Activated CD8-positive, alpha-beta memory T cell treated with anti-CD3 and anti-CD28 coated beads, Interleukin-2, amount 10 ng/mL, durations not matched to agents 7 days and 5 days (primary cell): ENCODE measurements around the gene HHIP. TPM values are rescaled to one million over a fixed set of nuclear protein-coding genes. Genes with fewer than 3 reads are reported as not detected.

Source experiments
- ATAC-seq: fragments of 150-1000 bp; cut with Tn5 transposase; one replicate; pipeline ENCODE4 v1.10.0; 2021; ENCODE audit warnings: moderate library complexity
- CTCF ChIA-PET: fragments of 350-600 bp; sonication (Branson Sonifier 250); formaldehyde crosslinking; loops from one replicate; lab custom pipeline; 2021; ENCODE audit warnings: antibody characterized with exemption; lab: Charles Lee
- DNase-seq: peaks from one replicate; pipeline ENCODE4 v3.0.0-alpha.2; 2020
- H3K27ac Mint-ChIP-seq: one replicate; pipeline ENCODE4 v1.8.0; 2021; ENCODE audit warnings: mild to moderate bottlenecking, mixed read lengths
- H3K27me3 Mint-ChIP-seq: one replicate; pipeline ENCODE4 v1.8.0; 2021; ENCODE audit warnings: mixed read lengths
- H3K36me3 Mint-ChIP-seq: one replicate; pipeline ENCODE4 v1.8.0; 2021; ENCODE audit warnings: mild to moderate bottlenecking, mixed read lengths
- H3K4me1 Mint-ChIP-seq: one replicate; pipeline ENCODE4 v1.8.0; 2021; ENCODE audit warnings: mixed read lengths
- H3K4me3 Mint-ChIP-seq: one replicate; pipeline ENCODE4 v1.8.0; 2021; ENCODE audit warnings: mild to moderate bottlenecking, moderate library complexity, mixed read lengths
- H3K9me3 Mint-ChIP-seq: one replicate; pipeline ENCODE4 v1.8.0; 2022; ENCODE audit warnings: low read depth, mixed read lengths
- total RNA-seq, 2 experiments: library from RNA; stranded (reverse); gene quantifications; one replicate each; pipeline ENCODE4 v1.2.3, GENCODE V29; 2021

The HHIP gene
- total RNA-seq, 2 experiments from 2014 or later, result not detected

- Mint-ChIP-seq H3K4me3 (peak overlapping the region; percentile 64), H3K9me3 (no peaks in the 10 kb centered on the region), H3K4me1 (peaks cover 20% of the 10 kb centered on the region), H3K27ac (no peak overlapping the region), H3K27me3 (peaks cover 56% of the 10 kb centered on the region), H3K36me3 (peaks cover 2% of the 10 kb centered on the region)
- DNase-seq (no peak), ATAC-seq (peak; percentile 43)
- CTCF ChIA-PET, result no interaction called here
Measured at GRCh38 chr4:144646523-144647094, 653 bp downstream of the HHIP start.

- Mint-ChIP-seq H3K27me3 (peaks cover 56% of the 10 kb centered on the region), H3K4me3 (peak overlapping the region; percentile 64)
- ATAC-seq, result peak; percentile 48
Measured at GRCh38 chr4:144647095-144647561, 1.2 kb downstream of the HHIP start.

DNA sequence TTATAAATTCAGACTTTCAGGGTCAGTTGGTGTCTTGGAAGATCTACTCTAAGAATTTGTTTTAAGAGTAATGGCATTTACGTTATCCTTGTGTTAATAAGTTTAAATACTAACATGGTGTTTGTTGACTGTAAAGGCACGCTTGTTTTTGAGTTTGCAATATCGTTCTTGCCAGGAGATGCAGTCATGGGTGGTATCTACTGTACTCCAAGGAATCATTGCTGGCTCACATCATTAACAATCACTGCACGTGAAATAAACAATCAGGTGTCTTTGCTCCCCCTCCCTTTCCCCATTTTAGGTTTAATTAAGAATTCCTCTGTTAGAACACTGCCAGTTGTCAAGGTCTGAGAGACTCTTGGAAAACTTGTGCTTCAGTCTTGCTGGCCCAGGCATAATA is 1.6 kb downstream of the HHIP start:
- CTCF ChIA-PET, result no interaction called here
- Mint-ChIP-seq H3K27me3 (peaks cover 56% of the 10 kb centered on the region), H3K36me3 (peaks cover 2% of the 10 kb centered on the region), H3K9me3 (no peaks in the 10 kb centered on the region), H3K4me3 (no peak overlapping the region), H3K27ac (no peak overlapping the region), H3K4me1 (peaks cover 20% of the 10 kb centered on the region)
- DNase-seq (no peak), ATAC-seq (no peak)

More at GRCh38 chr4:144647095-144647561, 1.2 kb downstream of the HHIP start:
- CTCF ChIA-PET, result no interaction called here
- Mint-ChIP-seq H3K9me3 (no peaks in the 10 kb centered on the region), H3K4me1 (peaks cover 20% of the 10 kb centered on the region), H3K27ac (no peak overlapping the region), H3K36me3 (peaks cover 2% of the 10 kb centered on the region)
- peak; percentile 46 for DNase-seq

DNA sequence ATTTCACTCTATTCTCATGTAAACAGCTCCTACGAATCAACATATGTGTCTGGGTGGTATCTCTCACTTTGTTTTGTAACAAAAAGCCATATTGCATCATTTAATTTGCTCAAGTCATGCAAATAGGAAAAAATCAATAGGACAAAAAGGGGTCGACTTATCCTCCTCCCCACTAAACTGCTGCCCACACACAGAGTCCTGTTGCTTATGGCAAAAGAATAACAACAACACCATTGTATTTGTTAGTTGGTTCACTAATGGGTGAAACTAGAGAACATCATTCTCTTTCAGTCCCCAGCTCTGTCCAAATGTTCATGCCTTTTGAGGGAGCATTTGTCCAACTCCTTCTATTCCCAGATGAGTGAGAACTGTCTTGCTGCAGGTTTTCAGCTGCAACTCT is 2.1 kb downstream of the HHIP start:
- Mint-ChIP-seq H3K27me3 (peaks cover 56% of the 10 kb centered on the region), H3K4me3 (no peak overlapping the region), H3K9me3 (no peaks in the 10 kb centered on the region), H3K36me3 (peaks cover 2% of the 10 kb centered on the region), H3K4me1 (peaks cover 20% of the 10 kb centered on the region), H3K27ac (no peak overlapping the region)
- no peak for ATAC-seq
- no peak for DNase-seq
- CTCF ChIA-PET, result no interaction called here

- H3K27me3 Mint-ChIP-seq, result peaks cover 51% of the 10 kb centered on the region
- no peaks in the 10 kb centered on the region for H3K9me3 Mint-ChIP-seq
Measured at GRCh38 chr4:144649646-144650045, 3.7 kb downstream of the HHIP start.

GRCh38 chr4:144650311-144651005 is 4.5 kb downstream of the HHIP start:
- Mint-ChIP-seq H3K9me3 (no peaks in the 10 kb centered on the region), H3K4me3 (no peak overlapping the region), H3K4me1 (peaks cover 18% of the 10 kb centered on the region), H3K27me3 (peaks cover 43% of the 10 kb centered on the region), H3K27ac (no peak overlapping the region), H3K36me3 (peaks cover 2% of the 10 kb centered on the region)
- CTCF ChIA-PET, result no interaction called here
- ATAC-seq (no peak), DNase-seq (no peak)

More at GRCh38 chr4:144649646-144650045, 3.7 kb downstream of the HHIP start:
- Mint-ChIP-seq H3K4me3 (no peak overlapping the region), H3K36me3 (peaks cover 2% of the 10 kb centered on the region), H3K27ac (no peak overlapping the region), H3K4me1 (peaks cover 20% of the 10 kb centered on the region)
- no peak for DNase-seq
- CTCF ChIA-PET, result no interaction called here
- ATAC-seq, result no peak

DNA sequence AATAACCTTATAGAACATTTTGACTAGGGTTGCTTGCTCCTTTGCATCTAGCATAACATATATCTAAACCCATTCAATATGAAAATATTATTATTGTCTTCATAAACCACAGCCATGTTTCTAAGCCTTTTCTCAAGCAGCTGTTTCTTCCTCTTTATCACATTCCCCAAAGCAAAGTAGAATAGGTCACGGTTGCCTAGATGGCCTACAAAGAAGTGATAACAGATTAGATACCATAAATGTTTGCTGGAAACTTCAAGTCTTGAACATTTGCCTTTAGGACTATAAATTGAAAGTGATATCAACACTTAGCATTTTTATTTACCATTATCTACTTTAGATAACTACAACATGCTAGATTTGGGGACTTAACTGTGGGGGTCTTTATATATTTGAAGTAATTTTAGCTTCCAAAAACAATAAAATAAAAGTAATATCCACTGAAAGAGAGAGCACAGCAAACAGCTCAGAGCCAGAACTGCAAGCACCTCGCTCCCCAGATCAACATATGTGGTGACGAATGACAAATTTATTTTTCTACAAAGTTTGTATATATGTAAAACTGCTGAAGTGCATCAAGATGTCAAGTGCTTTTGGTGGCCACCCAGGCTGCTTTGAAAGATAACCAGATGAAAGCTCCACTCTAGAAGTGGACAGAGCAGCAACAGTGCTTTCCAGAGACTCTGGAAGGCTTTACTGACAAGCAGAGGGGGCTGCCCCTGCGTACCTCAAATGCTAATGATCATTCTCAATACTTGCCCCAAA is 8.0 kb downstream of the HHIP start:
- no peaks in the 10 kb centered on the region for H3K4me1 Mint-ChIP-seq
- ATAC-seq, result no peak
- no peak overlapping the region for H3K4me3 Mint-ChIP-seq
- no peak for DNase-seq
- CTCF ChIA-PET, result no interaction called here
- no peak overlapping the region for H3K27ac Mint-ChIP-seq
- no peaks in the 10 kb centered on the region for H3K36me3 Mint-ChIP-seq
- H3K27me3 Mint-ChIP-seq, result peaks cover 18% of the 10 kb centered on the region
- H3K9me3 Mint-ChIP-seq, result no peaks in the 10 kb centered on the region

- CTCF ChIA-PET, result no interaction called here
- H3K27me3 Mint-ChIP-seq, result peaks cover 7% of the 10 kb centered on the region
- no peaks in the 10 kb centered on the region for H3K36me3 Mint-ChIP-seq
- H3K9me3 Mint-ChIP-seq, result no peaks in the 10 kb centered on the region
- ATAC-seq (no peak), DNase-seq (no peak)
- no peak overlapping the region for H3K27ac Mint-ChIP-seq
- H3K4me1 Mint-ChIP-seq, result no peaks in the 10 kb centered on the region
- no peak overlapping the region for H3K4me3 Mint-ChIP-seq
Measured at GRCh38 chr4:144655491-144655890, 9.5 kb downstream of the HHIP start.

GRCh38 chr4:144656850-144657249 is 10.9 kb downstream of the HHIP start:
- no peaks in the 10 kb centered on the region for H3K9me3 Mint-ChIP-seq
- DNase-seq, result no peak
- CTCF ChIA-PET, result no interaction called here

GRCh38 chr4:144658015-144658567 is 12.1 kb downstream of the HHIP start:
- H3K27ac Mint-ChIP-seq, result no peak overlapping the region
- H3K27me3 Mint-ChIP-seq, result peaks cover 4% of the 10 kb centered on the region
- no peak for ATAC-seq
- no peaks in the 10 kb centered on the region for H3K9me3 Mint-ChIP-seq
- CTCF ChIA-PET, result no interaction called here
- H3K36me3 Mint-ChIP-seq, result no peaks in the 10 kb centered on the region
- DNase-seq, result no peak
- no peaks in the 10 kb centered on the region for H3K4me1 Mint-ChIP-seq
- no peak overlapping the region for H3K4me3 Mint-ChIP-seq

More at GRCh38 chr4:144656850-144657249, 10.9 kb downstream of the HHIP start:
- Mint-ChIP-seq H3K27me3 (peaks cover 4% of the 10 kb centered on the region), H3K4me3 (no peak overlapping the region), H3K4me1 (no peaks in the 10 kb centered on the region), H3K27ac (no peak overlapping the region), H3K36me3 (no peaks in the 10 kb centered on the region)
- no peak for ATAC-seq

GRCh38 chr4:144658903-144659302 is 12.9 kb downstream of the HHIP start:
- CTCF ChIA-PET, result no interaction called here
- H3K4me3 Mint-ChIP-seq, result no peak overlapping the region
- no peaks in the 10 kb centered on the region for H3K4me1 Mint-ChIP-seq
- H3K27ac Mint-ChIP-seq, result no peak overlapping the region
- no peaks in the 10 kb centered on the region for H3K9me3 Mint-ChIP-seq
- H3K36me3 Mint-ChIP-seq, result no peaks in the 10 kb centered on the region
- no peak for DNase-seq
- H3K27me3 Mint-ChIP-seq, result peaks cover 4% of the 10 kb centered on the region
- ATAC-seq, result no peak

DNA sequence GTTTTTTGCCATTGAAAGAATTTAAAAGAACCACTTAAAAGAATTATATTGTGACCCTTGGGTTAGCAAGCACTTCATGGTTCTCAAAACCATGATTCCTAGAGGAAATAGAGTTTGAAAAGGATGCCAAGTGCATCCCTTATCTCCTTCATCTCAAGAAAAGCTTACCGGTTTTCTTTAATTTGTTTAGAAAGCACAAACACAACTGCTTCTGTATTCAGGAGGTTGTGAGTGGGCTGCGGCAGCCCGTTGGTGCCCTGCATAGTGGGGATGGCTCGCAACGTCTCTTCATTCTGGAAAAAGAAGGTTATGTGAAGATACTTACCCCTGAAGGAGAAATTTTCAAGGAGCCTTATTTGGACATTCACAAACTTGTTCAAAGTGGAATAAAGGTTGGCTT is 13.5 kb downstream of the HHIP start:
- Mint-ChIP-seq H3K36me3 (no peaks in the 10 kb centered on the region), H3K9me3 (no peaks in the 10 kb centered on the region), H3K27me3 (peaks cover 4% of the 10 kb centered on the region), H3K4me1 (no peaks in the 10 kb centered on the region), H3K27ac (no peak overlapping the region), H3K4me3 (no peak overlapping the region)
- ATAC-seq, result no peak
- DNase-seq, result no peak
- CTCF ChIA-PET, result no interaction called here

DNA sequence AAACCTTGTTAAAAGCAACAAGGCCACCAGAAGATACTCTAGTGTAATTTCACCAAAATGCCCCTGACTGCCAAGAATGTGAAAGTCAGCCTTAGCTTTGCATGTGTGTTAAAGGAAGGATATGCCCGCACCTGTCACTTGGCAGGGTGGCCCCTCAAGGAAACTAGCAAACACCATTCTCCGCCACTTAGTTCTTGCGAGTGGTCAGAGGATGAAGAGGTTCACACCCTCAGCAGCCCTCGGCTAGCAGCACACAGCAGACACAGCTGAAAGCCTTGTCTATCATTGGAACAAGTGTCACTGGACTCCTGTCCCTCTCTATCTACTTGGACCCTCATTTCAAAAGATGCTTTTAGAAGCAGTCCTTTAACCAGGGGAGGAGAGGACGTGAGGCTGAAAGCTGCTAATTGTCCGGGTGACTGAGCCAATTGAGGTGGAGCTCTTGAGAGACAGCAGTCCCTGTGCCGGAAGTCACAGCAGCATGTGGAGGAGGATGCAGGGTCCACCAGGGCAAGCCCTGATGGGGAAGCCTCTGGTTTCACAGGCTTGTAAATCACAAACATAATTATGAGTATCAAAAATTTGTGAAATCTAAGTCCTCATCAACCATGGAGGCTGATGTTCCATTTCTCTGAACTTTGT is 18.0 kb downstream of the HHIP start:
- no peaks in the 10 kb centered on the region for H3K4me1 Mint-ChIP-seq
- H3K9me3 Mint-ChIP-seq, result no peaks in the 10 kb centered on the region
- H3K4me3 Mint-ChIP-seq, result no peak overlapping the region
- no peak for DNase-seq
- no peaks in the 10 kb centered on the region for H3K27me3 Mint-ChIP-seq
- H3K36me3 Mint-ChIP-seq, result no peaks in the 10 kb centered on the region
- no peak overlapping the region for H3K27ac Mint-ChIP-seq
- no peak for ATAC-seq
- CTCF ChIA-PET, result no interaction called here
